Measurements from ENCODE around the gene EYA4.

The EYA4 gene

DNA sequence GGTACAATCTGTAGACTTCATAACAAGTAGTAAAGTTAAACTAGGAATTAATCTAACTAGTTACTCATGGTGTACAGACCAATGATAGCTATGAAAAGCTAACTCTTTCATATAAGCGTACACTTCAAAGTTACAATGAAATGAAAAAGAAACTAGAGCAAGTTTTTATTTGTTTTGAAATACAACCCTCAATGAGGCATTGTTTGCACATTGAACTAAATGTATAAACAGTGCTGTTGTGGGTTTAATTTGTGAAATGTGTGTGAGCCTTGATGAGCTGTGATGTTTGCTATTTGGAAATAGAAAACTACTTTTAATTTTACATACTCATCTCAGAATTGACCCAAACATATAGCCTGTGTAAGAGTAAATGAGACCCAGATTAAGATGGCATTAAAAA, 11.1 kb upstream of the EYA4 start:
- DNase-seq (no peak), ATAC-seq (no peak)
- no peak overlapping the region for H3K4me3 Mint-ChIP-seq
- peaks cover 5% of the 10 kb centered on the region for H3K27me3 Mint-ChIP-seq
- no peaks in the 10 kb centered on the region for H3K36me3 Mint-ChIP-seq (ENCODE audit: low read depth)
- no peaks in the 10 kb centered on the region for H3K4me1 Mint-ChIP-seq
- H3K9me3 Mint-ChIP-seq, result peaks cover 4% of the 10 kb centered on the region
- no peak overlapping the region for H3K27ac Mint-ChIP-seq

DNA sequence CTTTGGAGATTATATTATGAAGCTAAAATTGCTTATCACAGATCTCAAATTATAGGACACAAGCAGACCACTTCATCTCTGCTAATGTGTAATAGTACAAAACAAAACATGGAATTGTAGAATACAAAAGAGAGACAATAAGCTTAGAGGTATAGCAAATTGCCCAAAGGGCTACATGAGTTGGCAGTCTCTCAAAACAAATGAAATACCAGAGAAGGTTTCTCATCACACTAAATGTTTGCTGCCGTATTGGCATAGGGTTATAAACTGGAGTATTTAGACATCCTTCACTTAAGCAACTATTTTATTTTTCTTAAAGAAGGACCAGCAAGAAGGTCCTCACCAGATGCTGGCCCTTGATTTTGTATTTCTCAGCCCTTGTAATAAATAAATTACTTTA, 5.9 kb upstream of the EYA4 start:
- peaks cover 4% of the 10 kb centered on the region for H3K9me3 Mint-ChIP-seq

DNA sequence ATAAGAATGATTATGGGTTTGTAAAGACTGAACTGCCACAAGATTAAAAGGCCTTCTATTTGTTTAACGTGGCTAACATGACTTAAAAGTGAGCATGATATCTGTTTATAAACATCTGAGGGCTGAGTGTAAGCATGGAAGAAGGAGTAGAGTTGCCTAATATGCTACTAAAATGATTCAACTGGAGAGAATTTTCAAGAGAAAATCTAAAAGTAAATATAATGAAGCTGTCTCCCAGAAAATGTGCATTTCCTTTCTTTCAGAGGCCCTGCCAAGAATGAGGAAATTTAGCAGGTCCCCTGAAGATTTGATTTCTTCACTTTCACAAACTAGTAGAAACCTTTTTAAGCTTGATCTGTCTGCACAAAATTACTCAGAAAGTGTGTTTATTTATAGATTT, 4.2 kb upstream of the EYA4 start:
- no peak for ATAC-seq
- Mint-ChIP-seq H3K4me3 (no peak overlapping the region), H3K27me3 (peaks cover 33% of the 10 kb centered on the region)

More for the DNA sequence above, 5.9 kb upstream of the EYA4 start:
- Mint-ChIP-seq H3K4me3 (no peak overlapping the region), H3K27me3 (peaks cover 23% of the 10 kb centered on the region), H3K4me1 (peaks cover 2% of the 10 kb centered on the region), H3K27ac (no peak overlapping the region), H3K36me3 (ENCODE audit: low read depth) (no peaks in the 10 kb centered on the region)
- no peak for ATAC-seq
- DNase-seq, result no peak

DNA sequence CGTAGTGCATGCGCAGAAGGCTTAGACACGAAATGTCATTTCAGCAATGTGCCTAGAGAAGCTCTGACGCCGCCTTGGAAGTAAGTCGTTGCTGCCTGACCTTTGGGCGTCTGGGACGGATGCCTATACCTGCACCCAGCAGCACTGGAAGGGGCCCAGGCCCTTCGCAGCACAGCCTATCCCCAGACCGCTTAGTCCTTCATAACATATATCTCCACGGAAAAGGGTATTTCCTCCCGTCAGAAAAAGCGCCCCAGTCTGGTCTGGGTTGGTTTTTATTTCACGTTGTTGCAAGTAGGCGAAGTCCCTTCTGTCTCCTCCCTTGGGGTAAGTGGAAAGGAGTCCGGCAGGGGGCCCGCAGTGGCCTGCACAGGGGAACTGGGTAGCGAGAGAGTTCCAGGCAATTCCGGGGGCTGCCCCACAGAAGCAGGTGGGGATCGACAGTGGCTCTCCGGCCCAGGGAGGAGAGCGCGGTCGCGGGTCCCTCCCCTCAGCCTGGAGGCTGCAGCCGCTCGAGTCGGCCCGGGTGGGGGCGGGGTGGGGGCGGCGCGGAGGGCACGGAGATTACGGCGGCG, 559 bp upstream of the EYA4 start:
- no peak overlapping the region for H3K4me3 Mint-ChIP-seq
- H3K9me3 Mint-ChIP-seq, result no peaks in the 10 kb centered on the region
- peaks cover 60% of the 10 kb centered on the region for H3K27me3 Mint-ChIP-seq
- peaks cover 15% of the 10 kb centered on the region for H3K4me1 Mint-ChIP-seq
- no peak for DNase-seq
- peak; percentile 15 for ATAC-seq
- H3K36me3 Mint-ChIP-seq (ENCODE audit: low read depth), result no peaks in the 10 kb centered on the region
- H3K27ac Mint-ChIP-seq, result no peak overlapping the region

More for the DNA sequence above, 4.2 kb upstream of the EYA4 start:
- Mint-ChIP-seq H3K36me3 (ENCODE audit: low read depth) (no peaks in the 10 kb centered on the region), H3K27ac (no peak overlapping the region), H3K9me3 (peaks cover 4% of the 10 kb centered on the region), H3K4me1 (peaks cover 7% of the 10 kb centered on the region)
- no peak for DNase-seq

DNA sequence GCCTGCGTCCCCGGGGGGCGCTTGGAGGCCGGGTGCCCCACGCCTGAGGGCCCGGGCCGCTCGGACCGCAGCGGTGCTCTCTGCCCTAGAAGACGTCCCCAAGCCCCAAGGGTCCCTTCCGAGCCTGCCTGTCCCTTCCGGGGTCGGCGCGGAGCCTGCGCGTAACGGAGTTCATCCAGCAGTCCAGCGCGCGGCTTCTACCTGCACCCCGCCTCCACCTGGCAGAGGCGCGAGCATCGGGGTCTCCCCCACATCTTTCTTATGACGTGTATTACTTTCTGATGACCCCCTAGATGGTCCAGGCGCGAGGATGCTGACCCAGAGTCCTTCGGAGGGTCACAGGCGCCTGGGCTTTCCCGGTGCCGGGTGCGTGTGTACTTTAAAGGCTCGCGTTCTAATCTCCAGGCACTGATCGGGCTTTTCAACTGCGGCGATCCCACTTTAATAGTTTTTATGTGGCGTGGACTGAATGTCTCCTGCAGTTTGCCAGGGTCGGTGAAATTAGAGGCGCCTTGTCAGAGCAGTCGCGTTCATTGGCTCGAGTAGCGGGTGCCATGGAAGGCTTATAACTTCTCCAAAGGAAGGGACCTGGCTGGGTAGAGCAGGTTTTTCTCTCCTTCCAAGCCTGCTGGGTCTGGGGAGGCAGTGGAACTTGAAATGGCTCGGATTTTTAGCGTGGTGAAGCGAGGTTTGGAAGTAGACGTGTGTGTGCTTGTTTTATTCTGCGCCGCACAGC, 912 bp downstream of the EYA4 start:
- ATAC-seq (no peak), DNase-seq (no peak)
- H3K4me1 Mint-ChIP-seq, result peaks cover 15% of the 10 kb centered on the region
- H3K27me3 Mint-ChIP-seq, result peaks cover 64% of the 10 kb centered on the region
- H3K9me3 Mint-ChIP-seq, result no peaks in the 10 kb centered on the region
- no peaks in the 10 kb centered on the region for H3K36me3 Mint-ChIP-seq (ENCODE audit: low read depth)
- H3K4me3 Mint-ChIP-seq, result peak overlapping the region; percentile 14
- H3K27ac Mint-ChIP-seq, result no peak overlapping the region

DNA sequence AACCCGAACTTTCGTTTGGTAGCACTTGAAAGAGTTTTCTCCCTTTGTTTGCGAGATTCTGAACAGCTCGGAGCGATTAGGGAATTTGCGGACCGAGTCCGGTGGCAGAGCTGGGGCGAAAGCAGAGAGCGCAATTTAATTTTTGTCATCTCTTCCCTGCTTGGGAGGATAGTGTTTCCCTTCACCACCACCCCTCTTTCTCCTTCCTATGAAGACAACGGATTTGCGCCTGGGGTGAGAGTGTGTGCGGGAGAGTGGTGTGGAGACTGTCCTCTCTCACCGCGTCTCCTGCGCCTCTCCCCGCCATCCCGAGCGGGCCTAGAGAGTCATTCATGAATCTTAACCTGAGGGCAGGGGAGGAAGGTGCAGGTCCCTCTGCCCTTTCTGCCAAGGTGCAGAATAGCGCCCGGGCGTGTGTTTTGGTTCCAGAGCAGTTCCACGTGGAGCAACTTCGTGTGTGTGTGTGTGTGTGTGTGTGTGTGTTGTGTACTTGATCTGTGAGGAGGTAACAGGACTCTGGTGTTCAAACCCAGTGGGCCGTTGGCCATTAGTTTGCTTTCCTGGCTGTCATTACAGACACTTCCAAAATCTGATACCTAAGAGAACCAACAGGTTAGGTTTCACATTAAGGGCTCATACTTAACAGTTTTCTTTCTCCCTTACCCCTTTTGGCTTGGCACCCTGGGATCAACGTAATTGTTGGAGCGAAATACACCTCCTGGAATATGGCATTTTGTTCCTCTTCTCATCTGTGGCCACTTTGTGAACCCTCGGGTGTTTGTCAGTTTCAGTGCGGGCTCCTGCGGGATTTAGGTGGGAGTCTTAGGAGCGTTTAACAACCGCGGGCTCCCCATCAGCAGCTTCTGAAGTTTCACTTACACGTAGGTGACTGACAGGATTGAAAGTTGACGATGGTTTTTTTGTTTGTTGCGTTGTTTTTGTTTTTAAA, 1.8 kb downstream of the EYA4 start:
- DNase-seq, result no peak
- Mint-ChIP-seq H3K4me3 (no peak overlapping the region), H3K36me3 (ENCODE audit: low read depth) (no peaks in the 10 kb centered on the region), H3K27me3 (peaks cover 65% of the 10 kb centered on the region), H3K9me3 (no peaks in the 10 kb centered on the region), H3K4me1 (peaks cover 15% of the 10 kb centered on the region), H3K27ac (no peak overlapping the region)
- ATAC-seq, result no peak

DNA sequence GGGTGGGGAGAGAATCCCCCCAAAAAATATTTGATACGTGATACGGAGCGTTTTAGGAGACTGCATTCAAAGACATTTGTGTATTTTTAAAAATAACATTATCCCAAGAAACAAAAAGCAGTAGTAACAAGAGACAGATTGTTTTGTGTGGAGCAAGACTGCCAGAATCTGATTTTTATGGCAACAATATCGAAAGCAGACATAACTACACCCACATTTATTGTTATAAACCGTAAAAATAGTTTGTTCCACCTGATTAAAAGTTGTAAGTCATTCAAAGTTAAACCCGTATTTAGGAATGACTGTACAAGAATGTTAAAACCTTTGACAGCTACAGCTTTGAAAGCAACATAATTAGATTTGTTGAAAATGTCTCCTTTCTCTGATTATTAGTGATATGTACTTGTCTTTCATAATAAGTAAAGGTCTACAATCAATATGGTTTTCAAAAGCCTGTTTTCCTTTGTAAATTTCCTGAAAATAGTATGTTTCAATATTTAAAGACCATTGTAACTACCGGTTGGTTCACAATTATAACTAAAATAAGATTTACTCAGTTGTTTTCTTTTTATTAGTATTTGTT, 2.7 kb downstream of the EYA4 start:
- DNase-seq (no peak), ATAC-seq (no peak)
- no peak overlapping the region for H3K4me3 Mint-ChIP-seq
- no peak overlapping the region for H3K27ac Mint-ChIP-seq
- peaks cover 15% of the 10 kb centered on the region for H3K4me1 Mint-ChIP-seq
- peaks cover 64% of the 10 kb centered on the region for H3K27me3 Mint-ChIP-seq
- H3K9me3 Mint-ChIP-seq, result no peaks in the 10 kb centered on the region
- no peaks in the 10 kb centered on the region for H3K36me3 Mint-ChIP-seq (ENCODE audit: low read depth)

DNA sequence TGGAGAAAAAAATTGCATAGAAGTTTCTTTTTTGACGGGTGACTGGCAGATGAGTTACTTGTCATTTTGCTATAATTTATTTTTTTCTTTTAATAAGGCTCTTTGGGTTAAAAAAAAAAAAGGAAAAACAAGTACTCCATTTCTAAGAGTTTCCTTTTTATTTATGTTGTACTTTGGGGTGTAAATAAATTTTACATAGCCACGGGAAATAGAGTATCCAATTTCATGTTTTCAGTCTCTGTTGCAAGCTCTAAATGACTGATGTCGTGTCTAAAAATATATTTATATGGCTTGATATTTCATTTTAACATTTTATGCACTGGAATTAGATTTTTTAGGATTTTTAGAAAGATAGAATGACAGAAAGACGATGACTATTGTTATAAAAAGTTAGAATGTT, 3.4 kb downstream of the EYA4 start:
- no peak overlapping the region for H3K27ac Mint-ChIP-seq
- H3K4me1 Mint-ChIP-seq, result peaks cover 15% of the 10 kb centered on the region
- H3K27me3 Mint-ChIP-seq, result peaks cover 66% of the 10 kb centered on the region
- DNase-seq (no peak), ATAC-seq (no peak)
- H3K36me3 Mint-ChIP-seq (ENCODE audit: low read depth), result no peaks in the 10 kb centered on the region
- no peak overlapping the region for H3K4me3 Mint-ChIP-seq
- no peaks in the 10 kb centered on the region for H3K9me3 Mint-ChIP-seq

DNA sequence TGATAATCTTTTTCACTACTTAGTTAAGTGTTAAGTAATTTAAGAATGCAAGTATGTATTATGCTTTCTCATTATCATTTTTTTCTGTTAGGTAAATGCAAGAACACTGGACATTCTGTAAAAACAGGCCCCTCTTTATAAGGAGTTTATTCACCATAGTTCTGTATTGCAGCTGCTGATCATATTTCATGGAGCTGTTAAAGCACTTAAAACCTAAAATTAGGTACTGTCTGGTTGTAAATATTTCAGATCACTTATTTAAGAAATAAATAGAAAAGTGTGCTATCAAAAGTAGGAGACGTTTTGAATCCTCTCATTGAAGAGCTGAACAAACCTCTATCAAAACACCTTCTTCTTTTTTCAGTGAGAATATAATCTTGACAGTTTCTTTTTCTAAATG, 3.9 kb downstream of the EYA4 start:
- ATAC-seq, result no peak
- Mint-ChIP-seq H3K4me3 (no peak overlapping the region), H3K36me3 (ENCODE audit: low read depth) (no peaks in the 10 kb centered on the region), H3K27me3 (peaks cover 62% of the 10 kb centered on the region), H3K9me3 (no peaks in the 10 kb centered on the region), H3K4me1 (peaks cover 15% of the 10 kb centered on the region), H3K27ac (no peak overlapping the region)
- no peak for DNase-seq

DNA sequence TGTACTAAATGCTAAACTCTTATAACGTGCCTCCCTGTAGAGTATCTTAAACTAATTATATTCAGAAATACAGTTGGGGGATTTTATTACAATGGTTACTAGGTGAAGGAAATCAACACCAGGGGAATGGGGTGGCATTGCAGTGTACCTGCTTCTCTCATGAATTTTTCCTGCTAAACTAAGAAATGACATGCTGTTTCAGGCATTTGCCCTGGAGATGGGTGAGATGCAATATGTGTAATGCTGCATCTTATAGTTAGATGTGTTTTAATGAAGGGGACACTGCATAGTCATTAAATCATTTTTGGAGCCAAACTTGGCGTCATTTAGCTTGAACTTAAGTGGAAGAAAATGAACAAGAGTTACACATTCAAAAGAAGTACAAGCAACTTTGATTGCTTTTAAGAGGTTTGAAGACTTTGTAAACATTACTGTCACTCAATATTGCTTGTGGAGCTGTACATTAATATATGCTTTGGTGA, 4.3 kb downstream of the EYA4 start:
- no peak overlapping the region for H3K4me3 Mint-ChIP-seq
- ATAC-seq, result no peak
- DNase-seq, result no peak
- peaks cover 58% of the 10 kb centered on the region for H3K27me3 Mint-ChIP-seq
- no peaks in the 10 kb centered on the region for H3K9me3 Mint-ChIP-seq
- H3K4me1 Mint-ChIP-seq, result peaks cover 10% of the 10 kb centered on the region
- no peaks in the 10 kb centered on the region for H3K36me3 Mint-ChIP-seq (ENCODE audit: low read depth)
- H3K27ac Mint-ChIP-seq, result no peak overlapping the region

DNA sequence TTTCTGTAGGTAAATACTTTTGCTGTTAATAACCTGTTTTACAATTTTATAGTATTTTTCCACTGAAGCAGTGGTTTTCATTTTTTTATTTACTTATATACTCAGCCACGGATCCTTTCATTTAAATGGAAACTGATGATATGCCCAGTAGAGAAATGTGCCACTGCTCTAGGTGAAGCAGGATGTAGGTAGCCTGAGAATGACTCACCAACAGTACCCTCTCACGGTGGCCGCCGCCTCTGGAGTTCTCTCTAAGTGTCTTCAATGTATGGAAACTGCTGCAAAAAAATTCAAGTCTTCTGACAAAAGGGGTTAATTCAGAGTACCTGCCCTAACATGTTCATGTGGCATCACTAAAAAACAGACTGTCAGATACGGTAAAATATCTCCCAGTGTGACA, 6.4 kb downstream of the EYA4 start:
- peaks cover 5% of the 10 kb centered on the region for H3K4me1 Mint-ChIP-seq
- DNase-seq, result no peak
- ATAC-seq, result no peak
- H3K9me3 Mint-ChIP-seq, result no peaks in the 10 kb centered on the region
- no peak overlapping the region for H3K27ac Mint-ChIP-seq
- H3K4me3 Mint-ChIP-seq, result no peak overlapping the region
- no peaks in the 10 kb centered on the region for H3K36me3 Mint-ChIP-seq (ENCODE audit: low read depth)
- H3K27me3 Mint-ChIP-seq, result peaks cover 43% of the 10 kb centered on the region

DNA sequence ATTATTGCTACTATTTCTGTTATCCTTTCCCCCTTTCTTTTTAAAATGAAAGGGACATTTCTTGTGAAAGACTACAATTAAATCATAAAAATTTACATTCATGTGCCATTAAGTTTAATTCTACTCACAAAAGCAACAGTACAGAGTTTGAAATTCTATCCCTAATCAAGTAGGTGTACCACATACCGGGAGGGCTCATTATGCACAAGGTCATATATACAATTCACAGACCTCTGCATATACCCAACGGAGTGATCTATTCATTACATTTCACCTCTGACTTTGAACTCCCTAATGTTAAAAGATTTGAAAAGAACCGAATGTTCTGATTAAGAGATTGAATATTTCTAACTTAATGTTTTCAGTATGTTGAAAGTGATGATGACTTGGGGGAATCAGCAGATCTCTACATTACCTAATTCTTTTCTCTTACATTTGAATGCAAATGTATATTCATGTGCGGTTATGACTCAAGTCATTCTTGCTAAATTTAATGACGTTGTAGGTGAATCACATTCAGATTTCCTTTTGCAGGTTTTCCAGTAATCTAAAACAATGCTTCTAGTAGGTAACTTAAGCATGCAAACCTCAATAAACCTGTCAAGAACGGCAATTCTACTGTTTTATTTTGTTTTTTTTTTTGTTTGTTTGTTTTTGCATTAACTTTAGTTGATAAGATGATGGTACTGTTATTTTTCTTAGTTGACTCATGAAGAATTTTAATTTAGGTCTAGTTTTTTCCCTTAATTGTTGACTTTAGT, 7.3 kb downstream of the EYA4 start:
- Mint-ChIP-seq H3K27ac (no peak overlapping the region), H3K9me3 (no peaks in the 10 kb centered on the region), H3K4me1 (no peaks in the 10 kb centered on the region), H3K4me3 (no peak overlapping the region), H3K27me3 (peaks cover 35% of the 10 kb centered on the region), H3K36me3 (ENCODE audit: low read depth) (no peaks in the 10 kb centered on the region)
- ATAC-seq, result no peak
- DNase-seq, result no peak

DNA sequence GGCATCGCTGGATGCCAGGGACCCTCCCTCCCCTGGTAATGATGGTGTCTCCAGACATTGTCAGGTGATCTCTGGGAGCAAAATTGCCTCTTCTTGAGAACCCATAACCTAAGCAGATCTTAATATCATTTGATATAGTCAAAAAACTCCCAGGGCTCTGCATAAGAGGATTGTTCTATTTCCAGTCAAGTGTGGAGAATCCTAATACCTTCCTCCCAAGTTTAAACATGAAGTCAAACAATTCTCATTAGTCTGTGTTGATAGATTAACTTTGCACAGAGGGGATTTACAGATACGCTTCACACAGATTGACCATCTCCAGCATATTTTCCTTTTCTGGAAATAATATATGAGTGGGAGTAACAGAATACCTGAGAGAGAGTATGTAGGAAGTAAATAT, 10.5 kb downstream of the EYA4 start:
- ATAC-seq (no peak), DNase-seq (no peak)
- peaks cover 16% of the 10 kb centered on the region for H3K27me3 Mint-ChIP-seq
- H3K4me3 Mint-ChIP-seq, result no peak overlapping the region
- no peaks in the 10 kb centered on the region for H3K9me3 Mint-ChIP-seq
- H3K4me1 Mint-ChIP-seq, result no peaks in the 10 kb centered on the region
- H3K36me3 Mint-ChIP-seq (ENCODE audit: low read depth), result no peaks in the 10 kb centered on the region
- no peak overlapping the region for H3K27ac Mint-ChIP-seq
